ENCODE measurements around the gene ANXA11.

DNA sequence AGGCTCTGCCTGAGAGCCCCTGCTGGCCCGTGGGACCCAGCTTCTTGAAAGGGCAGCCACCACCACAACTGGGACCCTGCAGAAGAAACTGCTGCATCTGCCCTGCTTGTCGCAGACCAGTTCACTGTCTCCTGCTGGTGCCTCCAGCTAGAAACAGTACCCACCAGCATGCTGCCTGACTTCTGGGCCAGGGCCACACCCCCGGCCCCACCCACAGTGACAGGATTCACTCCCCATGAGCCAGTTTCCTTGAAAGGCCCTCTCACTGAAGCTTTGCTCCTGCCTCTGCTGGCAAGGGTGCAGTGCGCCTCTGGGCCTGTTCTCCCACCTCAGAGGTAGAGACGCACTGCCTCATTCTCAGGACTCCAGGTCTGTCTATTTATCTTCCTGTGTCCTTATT is 32.4 kb downstream of the ANXA11 start:
- TF ChIP-seq, protein P1, sequence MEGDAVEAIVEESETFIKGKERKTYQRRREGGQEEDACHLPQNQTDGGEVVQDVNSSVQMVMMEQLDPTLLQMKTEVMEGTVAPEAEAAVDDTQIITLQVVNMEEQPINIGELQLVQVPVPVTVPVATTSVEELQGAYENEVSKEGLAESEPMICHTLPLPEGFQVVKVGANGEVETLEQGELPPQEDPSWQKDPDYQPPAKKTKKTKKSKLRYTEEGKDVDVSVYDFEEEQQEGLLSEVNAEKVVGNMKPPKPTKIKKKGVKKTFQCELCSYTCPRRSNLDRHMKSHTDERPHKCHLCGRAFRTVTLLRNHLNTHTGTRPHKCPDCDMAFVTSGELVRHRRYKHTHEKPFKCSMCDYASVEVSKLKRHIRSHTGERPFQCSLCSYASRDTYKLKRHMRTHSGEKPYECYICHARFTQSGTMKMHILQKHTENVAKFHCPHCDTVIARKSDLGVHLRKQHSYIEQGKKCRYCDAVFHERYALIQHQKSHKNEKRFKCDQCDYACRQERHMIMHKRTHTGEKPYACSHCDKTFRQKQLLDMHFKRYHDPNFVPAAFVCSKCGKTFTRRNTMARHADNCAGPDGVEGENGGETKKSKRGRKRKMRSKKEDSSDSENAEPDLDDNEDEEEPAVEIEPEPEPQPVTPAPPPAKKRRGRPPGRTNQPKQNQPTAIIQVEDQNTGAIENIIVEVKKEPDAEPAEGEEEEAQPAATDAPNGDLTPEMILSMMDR (conservative IDR thresholded peaks at IDR 0.05; ENCODE audit: low read length) = no peak
- TF ChIP-seq EZH2phosphoT487 (IDR thresholded peaks at IDR 0.05; ENCODE audit: borderline replicate concordance, low read depth, low read length) = no peak

All from OCI-LY7 (cell line).